ENCODE data around the gene SSH3. TPM values are rescaled to one million over a fixed set of nuclear protein-coding genes. Genes with fewer than 3 reads are reported as not detected.

SSH3 gene
- total RNA-seq, 2 donors from 2014 or later = 70.9 to 101 TPM

- Histone ChIP-seq H3K36me3 (peaks cover 23 to 56% of the 10 kb centered on the region in 2 donors), H3K4me3 (no peak overlapping the region), H3K27ac (peak overlapping the region; percentile 89 to 93), H3K27me3 (replicated peaks; ENCODE audit: insufficient read depth) (no peaks in the 10 kb centered on the region), H3K4me1 (replicated peaks) (peaks cover 11% of the 10 kb centered on the region), H3K9me3 (no peaks in the 10 kb centered on the region)
- DNase-seq (ENCODE audit: low spot score) = no peak
- TF ChIP-seq, protein P1, sequence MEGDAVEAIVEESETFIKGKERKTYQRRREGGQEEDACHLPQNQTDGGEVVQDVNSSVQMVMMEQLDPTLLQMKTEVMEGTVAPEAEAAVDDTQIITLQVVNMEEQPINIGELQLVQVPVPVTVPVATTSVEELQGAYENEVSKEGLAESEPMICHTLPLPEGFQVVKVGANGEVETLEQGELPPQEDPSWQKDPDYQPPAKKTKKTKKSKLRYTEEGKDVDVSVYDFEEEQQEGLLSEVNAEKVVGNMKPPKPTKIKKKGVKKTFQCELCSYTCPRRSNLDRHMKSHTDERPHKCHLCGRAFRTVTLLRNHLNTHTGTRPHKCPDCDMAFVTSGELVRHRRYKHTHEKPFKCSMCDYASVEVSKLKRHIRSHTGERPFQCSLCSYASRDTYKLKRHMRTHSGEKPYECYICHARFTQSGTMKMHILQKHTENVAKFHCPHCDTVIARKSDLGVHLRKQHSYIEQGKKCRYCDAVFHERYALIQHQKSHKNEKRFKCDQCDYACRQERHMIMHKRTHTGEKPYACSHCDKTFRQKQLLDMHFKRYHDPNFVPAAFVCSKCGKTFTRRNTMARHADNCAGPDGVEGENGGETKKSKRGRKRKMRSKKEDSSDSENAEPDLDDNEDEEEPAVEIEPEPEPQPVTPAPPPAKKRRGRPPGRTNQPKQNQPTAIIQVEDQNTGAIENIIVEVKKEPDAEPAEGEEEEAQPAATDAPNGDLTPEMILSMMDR (IDR thresholded peaks at IDR 0.05) = no peak
- TF ChIP-seq POLR2AphosphoS5 (IDR thresholded peaks at IDR 0.05) = no peak
- TF ChIP-seq POLR2A (IDR thresholded peaks at IDR 0.05) = no peak
- 87% methylated on average over 34 of the region's 39 CpGs for WGBS
- intact Hi-C loops (cut with DNase I) = no loop called here
Measured at GRCh38 chr11:67285541-67286498, 17.5 kb upstream of the SSH3 start.

DNA sequence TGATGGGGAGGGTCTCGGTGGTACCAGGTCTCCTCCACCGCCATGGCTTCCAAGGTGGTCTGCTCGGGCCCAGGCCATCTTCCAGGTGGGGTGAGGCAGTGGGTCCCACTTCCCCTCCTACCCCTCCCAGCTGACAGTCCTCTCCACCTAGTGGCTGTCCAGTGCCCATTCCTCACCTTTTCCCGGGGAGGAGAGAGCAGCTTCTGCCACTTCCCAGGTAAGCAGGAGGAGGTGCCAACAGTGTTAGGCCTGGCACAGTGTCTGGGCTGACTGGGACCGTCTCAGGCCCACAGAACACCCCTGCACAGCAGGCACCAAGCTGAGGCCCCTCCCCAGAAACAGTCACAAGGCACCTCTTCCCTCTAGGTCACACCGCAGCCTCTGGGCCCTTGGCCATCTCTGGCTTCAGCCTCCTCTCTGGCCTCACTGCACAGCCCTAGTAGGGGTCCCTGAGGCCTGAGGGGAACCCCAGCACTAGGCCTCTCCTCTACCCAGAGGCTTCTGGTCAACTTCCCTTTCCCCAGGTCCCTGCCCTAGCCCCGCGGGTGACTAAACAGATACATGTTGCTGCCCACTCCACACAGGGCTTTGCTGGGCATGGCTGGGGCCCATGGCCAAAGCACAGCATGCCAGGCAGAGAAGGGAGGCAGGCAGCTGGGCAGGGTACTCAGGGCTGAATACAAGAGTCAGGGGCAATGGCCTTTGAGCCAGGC is 16.6 kb upstream of the SSH3 start:
- WGBS = 77% methylated on average over 8 of the region's 8 CpGs

DNA sequence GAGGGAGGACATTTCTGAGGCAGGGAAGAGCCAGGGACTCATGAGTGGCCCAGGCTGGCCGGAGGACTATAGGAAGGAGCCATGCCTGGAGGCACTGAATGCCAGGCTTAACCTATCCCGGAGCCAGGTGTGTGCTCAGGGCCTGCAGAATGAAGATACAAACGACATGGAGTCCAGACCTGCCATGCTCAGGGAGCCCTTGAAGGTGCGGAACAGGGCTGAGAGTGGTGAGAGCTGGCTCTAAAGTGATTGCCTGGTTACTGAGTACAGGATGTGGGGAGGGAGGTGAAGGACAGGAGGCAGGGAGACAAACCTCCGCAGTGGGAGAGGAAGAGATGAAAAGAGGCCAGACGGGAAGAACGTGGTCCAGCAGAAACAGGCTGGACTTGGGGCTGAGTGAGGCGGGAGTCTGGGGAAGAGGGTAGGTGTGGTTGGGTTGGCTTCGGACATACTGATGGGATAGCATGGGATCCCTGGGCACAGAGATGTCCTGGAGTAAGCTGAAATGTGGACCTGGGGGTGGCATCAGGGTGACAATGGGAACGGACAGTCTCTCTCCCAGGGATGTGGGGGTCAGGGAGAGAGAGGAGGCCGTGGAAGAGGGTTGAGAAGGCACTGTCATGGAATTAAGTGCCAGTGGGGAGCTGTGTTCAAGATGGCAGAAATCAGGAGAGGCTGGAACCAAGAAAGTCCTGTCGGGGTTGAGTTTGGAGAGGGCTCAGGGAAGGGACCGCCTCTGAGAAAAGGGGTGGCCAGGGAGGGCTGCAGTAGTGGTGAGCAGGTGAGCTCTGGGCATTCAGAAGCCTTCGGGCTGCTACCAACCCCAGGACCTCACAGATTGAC is 15.8 kb upstream of the SSH3 start:
- no peaks in the 10 kb centered on the region for H3K27me3 ChIP-seq (replicated peaks; ENCODE audit: insufficient read depth)
- TF ChIP-seq, protein P1 (IDR thresholded peaks at IDR 0.05) = no peak
- no peak for TF ChIP-seq POLR2AphosphoS5 (IDR thresholded peaks at IDR 0.05)
- intact Hi-C loops (cut with DNase I) = no loop called here
- no peak for DNase-seq (ENCODE audit: low spot score)
- peaks cover 11% of the 10 kb centered on the region for H3K4me1 ChIP-seq (replicated peaks)
- H3K36me3 ChIP-seq = peaks cover 24 to 38% of the 10 kb centered on the region in 2 donors
- peak overlapping the region; percentile 89 to 93 for H3K27ac ChIP-seq
- H3K9me3 ChIP-seq = no peaks in the 10 kb centered on the region
- 68% methylated on average over 14 of the region's 14 CpGs for WGBS
- H3K4me3 ChIP-seq = no peak overlapping the region

More for the DNA sequence above, 16.6 kb upstream of the SSH3 start:
- intact Hi-C loops (cut with DNase I) = no loop called here
- Histone ChIP-seq H3K4me3 (no peak overlapping the region), H3K36me3 (peaks cover 20 to 46% of the 10 kb centered on the region in 2 donors), H3K4me1 (replicated peaks) (peaks cover 11% of the 10 kb centered on the region), H3K27me3 (replicated peaks; ENCODE audit: insufficient read depth) (no peaks in the 10 kb centered on the region), H3K9me3 (no peaks in the 10 kb centered on the region), H3K27ac (peak overlapping the region; percentile 89 to 93)
- TF ChIP-seq, protein P1 (IDR thresholded peaks at IDR 0.05) = no peak
- TF ChIP-seq POLR2A (IDR thresholded peaks at IDR 0.05) (no peak), POLR2AphosphoS5 (IDR thresholded peaks at IDR 0.05) (no peak)
- DNase-seq (ENCODE audit: low spot score) = no peak

- peaks cover 11% of the 10 kb centered on the region for H3K4me1 ChIP-seq (replicated peaks)
- intact Hi-C loops (cut with DNase I) = no loop called here
Measured at GRCh38 chr11:67288198-67288451, 15.2 kb upstream of the SSH3 start.

More at GRCh38 chr11:67288198-67288451, 15.2 kb upstream of the SSH3 start:
- peak overlapping the region; percentile 89 to 93 for H3K27ac ChIP-seq
- 36% methylated on average over 4 of the region's 4 CpGs for WGBS
- H3K27me3 ChIP-seq (replicated peaks; ENCODE audit: insufficient read depth) = no peaks in the 10 kb centered on the region
- DNase-seq (ENCODE audit: low spot score) = no peak
- H3K9me3 ChIP-seq = no peaks in the 10 kb centered on the region
- TF ChIP-seq, protein P1 (IDR thresholded peaks at IDR 0.05) = no peak
- no peak for TF ChIP-seq POLR2AphosphoS5 (IDR thresholded peaks at IDR 0.05)
- no peak for TF ChIP-seq POLR2A (IDR thresholded peaks at IDR 0.05)
- peaks cover 24 to 33% of the 10 kb centered on the region in 2 donors for H3K36me3 ChIP-seq
- H3K4me3 ChIP-seq = peak overlapping the region; percentile 63 to 74

Data from prostate gland (tissue), 2 donors.